Stimulated activated CD8-positive, alpha-beta memory T cell treated with anti-CD3 and anti-CD28 coated beads, Interleukin-2, amount 100 ng/mL, for 48 hours (primary cell): ENCODE results near the gene DHX16.

Experiments
- DNase-seq, 2 donors: peaks; one replicate each; pipeline ENCODE4 v3.0.0-alpha.2; 2020; ENCODE audit warnings: low read depth in 2 of 2

The DHX16 gene

GRCh38 chr6:30691208-30691847, 18.5 kb upstream of the DHX16 start:
- DNase-seq = no peak

- peak; percentile 75 to 78 for DNase-seq
These were observed 17.8 kb upstream of the DHX16 start, which contains the start of gene NRM for GRCh38 chr6:30690403-30691207. Gene NRM (minus strand): TSS chr6:30690984. CDS start chr6:30690974, 10 bp downstream.

DNA sequence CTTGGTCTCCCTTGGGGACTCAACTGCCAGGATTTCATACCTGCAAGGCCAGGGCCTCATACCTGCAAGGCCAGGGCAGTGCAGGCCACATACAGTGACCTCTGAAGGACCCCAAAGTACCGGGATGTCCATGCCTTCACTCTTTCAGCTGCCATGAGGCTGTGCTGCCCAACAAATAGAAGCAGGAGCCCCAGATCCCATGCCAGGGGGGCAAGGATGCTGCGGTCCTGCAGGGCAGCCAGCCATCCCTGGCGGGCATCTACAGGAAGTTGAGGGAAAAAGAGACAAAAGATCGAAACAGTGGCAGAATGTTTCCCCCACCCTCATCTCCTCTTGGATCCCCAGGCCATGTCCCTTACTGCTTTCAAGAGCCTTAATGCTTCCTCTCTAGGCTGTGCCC, 17.2 kb upstream of the DHX16 start:
- no peak for DNase-seq

DNA sequence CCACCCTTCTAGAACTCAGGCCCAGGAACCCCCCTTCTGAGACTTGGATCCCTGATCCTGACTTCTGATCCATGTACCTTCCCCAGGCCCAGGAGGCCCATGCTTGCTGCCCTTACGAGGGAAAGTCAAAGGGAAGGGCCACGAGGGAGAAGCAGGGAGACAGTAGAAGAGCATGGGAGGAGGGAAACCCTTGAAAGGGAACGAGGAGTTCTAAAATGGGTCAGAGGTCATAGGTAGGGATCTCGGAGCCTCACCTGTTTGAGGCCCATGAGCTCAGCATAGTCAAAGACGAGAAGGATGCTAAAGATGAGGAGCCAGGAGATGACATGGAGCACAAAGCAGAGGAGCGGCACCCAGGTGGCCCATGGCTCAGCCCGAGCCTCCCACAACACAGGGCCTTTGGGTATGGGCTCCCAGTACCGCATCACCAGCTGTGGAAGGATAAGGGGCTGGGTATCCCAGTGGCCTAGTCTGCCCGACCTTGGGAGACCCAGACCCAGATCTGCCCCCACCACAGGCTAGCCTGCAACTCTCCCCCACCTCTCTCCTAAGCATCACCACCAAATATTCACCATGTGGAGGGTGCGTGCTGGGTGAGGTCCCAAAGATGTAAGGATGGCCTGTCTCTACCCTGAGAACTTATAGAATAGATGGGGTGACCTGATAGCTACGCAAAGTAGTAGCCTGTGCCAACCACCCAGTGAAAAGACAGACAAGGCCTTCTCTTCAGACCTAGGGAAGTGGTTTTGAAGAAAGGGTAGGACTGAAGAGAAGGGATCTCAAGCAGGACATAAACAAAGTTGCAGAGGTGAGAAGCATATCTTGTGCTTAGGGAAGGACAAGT, 16.4 kb upstream of the DHX16 start:
- no peak for DNase-seq

DNA sequence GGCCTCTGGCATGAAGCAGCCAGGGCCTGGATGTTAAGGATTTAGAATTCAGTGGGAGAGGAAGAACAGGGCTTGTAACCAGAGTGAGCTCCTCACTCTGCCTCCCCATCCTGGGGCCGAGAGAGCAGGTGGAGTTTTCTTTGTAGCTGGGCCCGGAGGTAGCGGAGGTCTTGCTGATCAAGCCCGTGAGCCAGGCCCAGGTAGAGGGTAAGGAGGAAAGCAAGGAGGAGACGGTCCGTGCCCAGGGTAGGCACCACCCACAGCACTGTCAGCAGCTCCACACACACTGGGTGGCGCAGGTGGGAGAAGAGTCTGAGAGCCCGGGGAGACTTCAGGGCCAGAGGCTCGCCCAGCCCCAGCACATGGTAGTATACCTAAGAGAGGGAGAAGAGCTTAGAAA, 15.8 kb upstream of the DHX16 start:
- DNase-seq = no peak

DNA sequence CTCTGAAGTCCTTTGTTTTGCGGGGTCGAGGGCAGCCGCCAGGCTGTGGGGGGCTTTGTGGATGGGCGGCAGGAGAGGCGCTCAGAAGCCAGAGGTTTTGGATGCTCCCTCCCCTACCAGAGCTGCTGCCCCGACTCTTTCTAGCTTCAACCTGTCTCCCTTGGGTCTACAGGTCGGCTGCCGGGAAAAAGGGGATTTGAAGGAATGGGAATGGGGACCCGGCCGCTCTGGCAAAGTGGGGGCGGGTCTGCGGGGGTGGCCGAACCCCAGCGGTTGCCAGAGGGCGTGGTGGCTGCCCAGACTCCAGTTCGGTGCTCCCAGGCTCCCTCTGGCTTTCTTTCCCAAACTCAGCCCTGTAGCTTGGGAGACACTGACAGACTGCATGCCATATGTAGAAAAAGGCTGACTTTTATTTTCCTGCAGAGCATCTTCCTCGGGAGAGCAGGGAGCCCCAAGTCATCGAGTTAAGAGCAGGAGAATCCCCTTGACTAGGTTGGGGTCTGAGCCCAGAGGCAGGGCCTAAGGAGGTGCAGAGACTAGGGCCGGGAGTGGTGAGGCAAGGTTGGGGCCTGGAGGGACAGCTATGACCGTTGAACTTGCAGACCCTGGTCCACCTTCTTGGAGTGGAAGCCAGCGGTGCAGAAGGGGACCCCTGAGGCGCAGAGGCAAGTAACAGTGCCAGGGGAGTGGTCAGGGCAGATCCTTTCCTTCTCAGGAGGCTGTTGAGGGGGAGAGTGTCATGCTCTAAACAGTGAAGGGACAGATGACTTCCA, 15.0 kb upstream of the DHX16 start:
- no peak for DNase-seq

DNA sequence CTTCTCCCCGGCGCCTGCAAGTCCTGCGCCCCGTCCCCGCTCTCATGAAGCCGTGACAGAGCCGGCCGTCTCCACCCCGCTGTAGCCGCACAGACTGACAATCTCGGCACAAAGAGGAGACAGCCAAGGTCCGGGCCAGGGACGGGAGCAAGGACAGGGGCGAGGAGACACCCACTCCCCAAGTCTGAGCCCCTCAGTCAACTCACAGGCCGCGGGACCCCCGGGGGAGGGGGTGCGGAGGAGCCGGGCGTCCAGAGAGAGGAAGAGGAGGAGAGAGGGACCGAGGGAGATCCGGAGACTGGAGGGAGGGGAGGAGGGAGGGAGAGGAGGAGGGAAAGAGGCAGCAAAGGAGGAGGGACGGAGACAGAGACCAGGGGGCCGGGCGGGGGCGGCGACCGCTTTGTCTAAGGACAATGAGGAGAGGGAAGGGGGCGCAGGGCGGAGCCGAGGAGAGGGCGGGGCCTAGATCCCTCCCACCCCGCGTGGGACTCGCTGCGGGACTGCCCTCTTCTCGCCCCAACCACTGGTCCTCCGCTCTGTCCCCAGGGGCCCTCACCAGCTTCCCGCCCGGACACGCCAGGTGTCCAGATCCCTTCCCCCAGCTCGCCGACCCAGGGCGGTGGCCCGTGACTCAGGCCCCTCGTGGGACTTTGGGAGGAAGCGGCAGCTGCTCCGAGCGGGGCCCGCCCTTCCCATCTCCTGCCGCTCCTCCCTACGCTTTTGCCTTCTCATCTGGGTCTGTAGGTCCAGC, 14.3 kb upstream of the DHX16 start:
- peak; percentile 85 to 87 for DNase-seq

- peak; percentile 78 to 82 for DNase-seq
These were observed 13.5 kb upstream of the DHX16 start, which contains the start of gene PPP1R18 for GRCh38 chr6:30686009-30686907. Gene PPP1R18 (minus strand): TSS chr6:30686645. CDS start chr6:30686018, 627 bp downstream.

DNA sequence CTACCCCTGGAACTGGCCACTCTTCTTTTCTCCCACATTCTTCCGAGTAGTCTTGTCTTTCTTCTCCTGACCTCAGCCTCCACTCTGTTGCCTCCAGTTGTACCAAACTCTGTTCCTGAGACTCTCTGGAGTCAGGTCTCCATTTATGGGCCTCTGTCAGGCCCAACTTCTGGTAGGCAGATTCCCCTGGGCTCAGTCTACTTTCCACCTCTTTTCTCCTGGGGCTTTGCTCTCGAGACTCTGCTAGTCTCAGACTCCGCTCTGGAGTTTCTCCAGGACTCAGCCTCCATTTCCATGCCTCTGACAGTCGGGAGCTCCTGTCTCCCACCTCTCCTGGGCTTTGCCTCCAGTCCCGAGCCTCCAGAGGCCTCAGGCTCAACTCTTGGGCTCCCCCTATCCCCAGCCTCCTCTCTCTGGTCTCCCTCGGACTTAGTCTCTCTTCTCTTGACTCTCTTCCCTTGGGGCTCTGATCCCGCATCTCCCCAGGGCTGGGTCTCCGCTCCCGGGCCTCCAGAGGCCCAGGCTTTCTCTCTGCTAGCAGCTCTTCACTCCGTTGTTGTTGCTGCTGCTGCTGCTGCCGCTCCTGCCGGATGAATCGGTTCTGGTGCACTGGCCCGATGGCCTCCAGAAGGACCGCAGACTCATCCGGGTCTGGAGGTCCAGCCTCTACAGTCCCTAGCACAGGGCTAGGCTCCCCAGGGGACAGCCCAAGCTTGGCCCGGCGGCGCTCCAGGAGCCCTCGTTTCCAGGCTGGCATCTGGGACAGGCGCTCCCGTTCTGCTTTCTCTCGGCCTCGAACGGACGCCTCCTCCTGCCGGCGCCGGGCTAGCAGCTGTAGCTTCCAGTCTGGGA, 12.6 kb upstream of the DHX16 start:
- DNase-seq = no peak

DNA sequence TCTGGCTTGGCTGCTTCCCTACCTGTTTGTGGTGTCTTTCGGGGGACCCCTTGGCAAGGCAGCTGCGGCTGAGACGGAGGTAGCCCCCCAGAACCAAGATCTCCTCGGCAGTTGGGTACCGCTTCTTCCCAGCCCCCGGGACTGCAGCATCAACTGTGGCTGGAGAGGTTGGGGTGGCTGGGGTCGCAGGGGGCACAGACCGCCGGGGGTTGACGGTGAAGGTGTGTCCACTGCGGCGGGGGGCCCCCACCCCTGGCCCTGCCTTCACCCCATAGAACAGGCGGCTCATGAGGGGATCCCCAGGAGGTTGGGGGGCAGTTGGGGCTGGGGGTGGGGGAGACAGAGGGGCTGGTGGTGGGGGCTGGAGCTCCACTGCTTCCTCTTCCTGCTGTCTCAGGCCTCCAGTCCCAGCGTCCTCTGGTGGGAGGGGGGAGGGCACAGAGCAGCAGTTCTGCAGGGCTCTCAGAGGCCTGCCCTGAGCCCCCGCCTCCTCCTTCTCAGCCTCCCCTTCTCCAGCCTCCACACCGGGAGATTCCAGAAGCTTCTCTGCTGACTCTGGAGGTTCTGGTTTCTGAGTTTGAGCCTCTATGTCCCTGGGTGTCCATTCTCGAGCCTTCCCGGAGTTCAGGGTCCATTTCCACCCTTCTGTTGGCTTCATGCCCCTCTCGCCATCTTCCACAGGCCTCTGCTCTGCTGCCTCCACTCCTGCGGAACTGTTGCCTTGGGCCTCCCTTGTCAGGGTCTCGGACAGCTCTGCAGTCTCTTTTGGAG, 11.8 kb upstream of the DHX16 start:
- DNase-seq = peak in 1 of 2 donors; percentile 49

DNA sequence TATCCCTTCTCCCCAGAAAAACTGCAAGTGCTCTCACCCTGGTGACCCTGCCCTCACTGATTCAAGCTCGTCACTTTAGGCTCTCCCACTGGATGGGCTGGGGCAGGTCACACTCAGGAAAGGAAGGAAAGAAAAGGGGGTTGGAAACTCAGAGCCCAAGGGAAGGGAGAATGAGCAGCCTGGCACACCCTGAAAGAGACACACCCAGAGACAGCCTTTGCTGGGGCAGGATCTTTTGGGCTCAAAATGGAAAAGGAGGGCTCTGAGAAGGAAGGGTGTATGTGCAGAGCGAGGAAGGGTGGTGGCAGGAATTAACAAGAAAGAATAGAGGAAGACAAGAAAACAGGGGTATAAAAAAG, 11.2 kb upstream of the DHX16 start:
- DNase-seq = no peak

GRCh38 chr6:30683183-30683979, 10.6 kb upstream of the DHX16 start:
- no peak for DNase-seq

- peak; percentile 79 to 82 for DNase-seq
These were observed 9.6 kb upstream of the DHX16 start for GRCh38 chr6:30682143-30683117.

DNA sequence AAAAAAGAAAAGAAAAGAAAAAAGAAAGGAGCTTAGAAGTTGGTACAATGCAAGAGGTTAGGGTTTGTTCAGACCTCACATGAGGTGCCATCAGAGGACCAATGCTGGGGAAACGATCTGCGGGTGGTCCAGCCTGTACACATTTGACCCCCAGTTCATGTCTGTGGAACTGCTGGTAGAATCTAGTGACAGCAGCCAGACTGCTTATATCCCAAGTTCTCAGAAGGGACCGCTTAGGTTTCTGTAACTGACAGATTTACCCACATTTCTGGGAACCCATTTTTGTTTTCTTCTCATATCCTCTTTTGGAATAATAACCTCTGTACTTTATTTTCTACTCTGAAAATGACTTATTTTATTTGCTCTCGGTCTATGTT, 8.9 kb upstream of the DHX16 start:
- no peak for DNase-seq

DNA sequence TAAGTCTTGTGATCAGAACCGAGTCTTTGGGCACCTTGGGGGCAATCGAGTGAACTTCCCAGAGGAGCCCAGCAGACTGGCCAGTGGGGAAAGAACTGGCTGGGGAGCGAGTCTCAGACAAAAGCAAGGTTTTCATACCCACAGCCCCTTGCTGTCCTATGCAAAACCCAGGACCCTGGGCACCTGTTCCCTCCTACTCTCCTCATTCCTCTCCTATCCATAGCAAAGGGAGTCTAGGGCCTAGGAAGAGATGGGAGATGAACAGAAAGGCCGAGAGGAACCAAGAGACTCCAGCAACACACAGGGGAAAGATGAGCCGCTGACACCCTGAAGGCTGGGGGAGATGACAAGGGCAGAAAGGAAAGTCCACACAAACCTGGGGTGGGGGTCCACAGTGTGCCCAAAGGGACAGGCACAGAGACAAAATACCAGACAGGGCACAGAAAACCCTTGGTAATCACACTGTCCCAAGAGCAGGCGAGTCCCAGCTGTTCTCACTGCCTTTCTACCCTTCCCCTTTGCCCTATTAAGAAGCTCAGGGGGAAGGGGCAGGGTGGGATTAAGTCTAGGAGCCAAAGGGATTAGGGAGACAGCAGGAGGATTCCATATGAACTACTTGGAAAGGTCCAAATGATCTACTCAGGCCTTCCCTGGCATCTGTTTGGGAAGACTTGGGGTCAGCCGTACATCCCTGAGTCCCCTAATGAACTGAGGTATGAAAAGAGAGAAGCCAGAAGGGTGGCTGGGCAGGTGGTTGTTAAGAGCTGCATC, 7.1 kb upstream of the DHX16 start:
- DNase-seq = no peak
